CD14-positive monocyte (primary cell): ENCODE measurements around the gene USP49. TPM values are rescaled to one million over a fixed set of nuclear protein-coding genes. Genes with fewer than 3 reads are reported as not detected.

Experiments
- DNase-seq, 3 donors: peaks; one replicate each; pipeline ENCODE4 v3.0.0-alpha.2; 2011 to 2022
- H2AFZ ChIP-seq: 2 replicates; pipeline ENCODE4 v1.6.0; 2012; ENCODE audit warnings: mild to moderate bottlenecking, low read depth, low read length, inconsistent platforms; ENCODE audit not compliant: insufficient read depth, poor library complexity, severe bottlenecking
- H3K27ac ChIP-seq, 2 donors: 1 replicate in 1 of 2; 2 replicates in 1 of 2; pipeline ENCODE4 v1.5.1; 2012 to 2013; ENCODE audit warnings: low read length in 2 of 2, control low read depth in 1 of 2, inconsistent platforms in 1 of 2, low read depth in 1 of 2, mild to moderate bottlenecking in 1 of 2
- H3K27me3 ChIP-seq, 2 donors: one replicate each; pipeline versions ENCODE4 v1.6.0 to v1.6.1; 2011 to 2013; ENCODE audit warnings: low read length in 2 of 2; ENCODE audit not compliant: control insufficient read depth in 2 of 2, insufficient read depth in 2 of 2
- H3K36me3 ChIP-seq, 2 donors: replicated peaks in 1 of 2; 1 replicate in 1 of 2; 2 replicates in 1 of 2; pipeline versions ENCODE4 v1.5.1 to v1.6.1; 2012 to 2013; ENCODE audit warnings: low read length in 2 of 2, control low read depth in 1 of 2, inconsistent platforms in 1 of 2, mild to moderate bottlenecking in 1 of 2; ENCODE audit not compliant: insufficient read depth in 2 of 2, control insufficient read depth in 1 of 2
- H3K4me1 ChIP-seq, 2 donors: 1 replicate in 1 of 2; 2 replicates in 1 of 2; pipeline versions ENCODE4 v1.5.1 to v1.6.1; 2012 to 2013; ENCODE audit warnings: low read length in 2 of 2, control low read depth in 1 of 2, inconsistent platforms in 1 of 2, mild to moderate bottlenecking in 1 of 2, moderate library complexity in 1 of 2; ENCODE audit not compliant: insufficient read depth in 2 of 2, control insufficient read depth in 1 of 2
- H3K4me2 ChIP-seq: replicated peaks from 2 replicates; pipeline ENCODE3; 2012; ENCODE audit warnings: low read length, moderate library complexity, mild to moderate bottlenecking; ENCODE audit not compliant: poor library complexity, severe bottlenecking; ENCODE audit errors: extremely low read depth
- H3K4me3 ChIP-seq, 3 experiments: fragments of 200-600 bp in 1 of 3; sonication (generic) in 1 of 3; replicated peaks in 1 of 3; 1 replicate in 2 of 3; 2 replicates in 1 of 3; pipeline ENCODE4 v1.5.1; 2011 to 2013; ENCODE audit warnings: low read length in 3 of 3, mild to moderate bottlenecking in 3 of 3, control low read depth in 2 of 3, low read depth in 2 of 3, inconsistent platforms in 1 of 3, moderate library complexity in 1 of 3
- H3K79me2 ChIP-seq: 2 replicates; pipeline ENCODE4 v1.6.0; 2012; ENCODE audit warnings: mild to moderate bottlenecking, control low read depth, inconsistent platforms, low read length, moderate library complexity; ENCODE audit not compliant: insufficient read depth
- H3K9ac ChIP-seq: 2 replicates; pipeline ENCODE4 v1.6.0; 2017; ENCODE audit warnings: low read length, mild to moderate bottlenecking; ENCODE audit not compliant: insufficient read depth, poor library complexity, severe bottlenecking
- H3K9me3 ChIP-seq, 2 donors: replicated peaks in 1 of 2; 1 replicate in 1 of 2; 2 replicates in 1 of 2; pipeline versions ENCODE4 v1.5.1 to v1.6.1; 2012 to 2013; ENCODE audit warnings: low read length in 2 of 2, control low read depth in 1 of 2; ENCODE audit not compliant: control insufficient read depth in 1 of 2, insufficient read depth in 1 of 2
- H4K20me1 ChIP-seq: 2 replicates; pipeline ENCODE4 v1.6.0; 2012; ENCODE audit warnings: mild to moderate bottlenecking, low read length, control low read depth, moderate library complexity; ENCODE audit not compliant: insufficient read depth
- H3K27ac Mint-ChIP-seq, 7 donors: one replicate each; pipeline ENCODE4 v1.8.0; 2020; ENCODE audit warnings: mild to moderate bottlenecking in 7 of 7, mixed read lengths in 7 of 7, moderate library complexity in 6 of 7, inconsistent platforms in 2 of 7
- H3K27me3 Mint-ChIP-seq, 3 donors: one replicate each; pipeline ENCODE4 v1.8.0; 2021 to 2022; ENCODE audit warnings: low read depth in 3 of 3, mild to moderate bottlenecking in 3 of 3, mixed read lengths in 3 of 3, moderate library complexity in 3 of 3, inconsistent platforms in 1 of 3
- H3K36me3 Mint-ChIP-seq, 2 donors: one replicate each; pipeline ENCODE4 v1.8.0; 2020; ENCODE audit warnings: mixed read lengths in 2 of 2, inconsistent platforms in 1 of 2, mild to moderate bottlenecking in 1 of 2
- H3K4me1 Mint-ChIP-seq: one replicate; pipeline ENCODE4 v1.8.0; 2020; ENCODE audit warnings: mild to moderate bottlenecking, mixed read lengths
- H3K4me3 Mint-ChIP-seq, 2 donors: one replicate each; pipeline ENCODE4 v1.8.0; 2020; ENCODE audit warnings: mild to moderate bottlenecking in 2 of 2, mixed read lengths in 2 of 2, moderate library complexity in 1 of 2
- H3K9me3 Mint-ChIP-seq, 7 donors: one replicate each; pipeline ENCODE4 v1.8.0; 2020 to 2022; ENCODE audit warnings: mixed read lengths in 7 of 7, mild to moderate bottlenecking in 6 of 7, moderate library complexity in 6 of 7, inconsistent platforms in 2 of 7
- CTCF ChIP-seq: fragments of 200-600 bp; IDR thresholded peaks from one replicate; pipeline ENCODE4 v1.8.0; 2022; ENCODE audit warnings: antibody characterized with exemption, mild to moderate bottlenecking
- WGBS: methylation state at CpG from one replicate; pipeline ENCODE4 v1.1.5; 2013; ENCODE audit warnings: missing lambda C conversion rate; ENCODE audit not compliant: insufficient coverage; 5-methylcytosine and 5-hydroxymethylcytosine counted together
- intact Hi-C, 2 donors: fragments of 100-400 bp; cut with micrococcal nuclease; formaldehyde crosslinking; loops; one replicate each; pipeline versions ENCODE4 v1.15.0 to v1.15.1; 2023
- polyA plus RNA-seq, 3 donors: library from polyadenylated mRNA; depleted of rRNA in 1 of 3; unstranded in 2 of 3; stranded (reverse) in 1 of 3; fragments of 300-500 nt in 2 of 3; fragments of >200 nt in 1 of 3; fragmentation: Illumina TruSeq in 2 of 3; gene quantifications; 1 replicate in 2 of 3; 2 replicates in 1 of 3; pipeline ENCODE4 v1.2.3, GENCODE V29; 2012 to 2021

Gene USP49
- polyA plus RNA-seq, 3 donors: 0.08 to 4.8 (median 0.37) TPM

DNA sequence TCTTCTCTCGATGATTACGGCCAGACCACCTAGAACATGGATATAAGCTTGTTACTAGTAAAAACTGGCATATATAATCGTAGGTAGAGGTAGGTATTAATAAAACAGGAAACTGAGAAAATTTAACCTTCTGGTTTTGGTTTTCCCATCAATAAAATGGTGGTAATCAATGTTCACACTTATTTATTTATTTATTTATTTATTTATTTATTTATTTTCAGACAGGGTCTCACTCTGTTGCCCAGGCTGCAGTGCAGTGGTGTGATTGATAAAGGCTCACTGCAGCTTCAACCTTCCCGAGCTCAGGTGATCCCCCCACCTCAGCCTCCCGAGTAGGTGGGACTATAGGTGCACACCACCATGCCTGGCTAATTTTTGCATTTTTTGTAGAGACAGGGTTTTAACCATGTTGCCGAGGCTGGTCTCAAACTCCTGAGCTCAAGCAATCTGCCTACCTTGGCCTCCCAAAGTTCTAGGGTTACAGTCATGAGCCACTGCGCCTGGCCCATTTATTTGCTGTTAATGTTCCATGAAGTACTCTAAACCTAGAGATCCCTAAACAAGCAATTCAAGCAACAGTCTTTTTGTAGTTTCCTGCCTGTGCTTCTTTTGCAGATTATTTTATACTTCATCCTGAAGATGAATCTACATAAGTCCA lies 96.1 kb downstream of the USP49 start:
- no peak overlapping the region for H3K4me3 ChIP-seq
- DNase-seq: no peak
- no peaks in the 10 kb centered on the region for H3K4me1 Mint-ChIP-seq
- 94% methylated on average over 3 of the region's 7 CpGs for WGBS
- H3K27me3 Mint-ChIP-seq: peaks cover 0 to 2% (median 0%) of the 10 kb centered on the region in 3 donors
- H3K9me3 ChIP-seq: no peaks in the 10 kb centered on the region
- no peak overlapping the region for H3K9ac ChIP-seq
- no peak for TF ChIP-seq CTCF
- no peaks in the 10 kb centered on the region for H3K79me2 ChIP-seq
- no peak overlapping the region for H2AFZ ChIP-seq
- peaks cover 3 to 42% of the 10 kb centered on the region in 2 donors for H3K36me3 ChIP-seq
- no peak overlapping the region for H3K4me3 Mint-ChIP-seq
- H3K27ac ChIP-seq: no peak overlapping the region
- no peaks in the 10 kb centered on the region for H4K20me1 ChIP-seq
- H3K4me1 ChIP-seq: no peaks in the 10 kb centered on the region
- H3K9me3 Mint-ChIP-seq: no peaks in the 10 kb centered on the region
- no peak overlapping the region for H3K4me2 ChIP-seq
- H3K36me3 Mint-ChIP-seq: peaks cover 22 to 38% of the 10 kb centered on the region in 2 donors
- no peaks in the 10 kb centered on the region for H3K27me3 ChIP-seq
- intact Hi-C loops: no loop called here
- peak overlapping the region in 1 of 7 donors; percentile 46 for H3K27ac Mint-ChIP-seq

GRCh38 chr6:41796474-41796873 lies 98.7 kb downstream of the USP49 start:
- Histone ChIP-seq H3K79me2 (no peaks in the 10 kb centered on the region), H3K4me2 (no peak overlapping the region), H3K9ac (no peak overlapping the region), H2AFZ (no peak overlapping the region), H4K20me1 (peaks cover 2% of the 10 kb centered on the region), H3K4me1 (no peaks in the 10 kb centered on the region), H3K36me3 (peaks cover 11 to 52% of the 10 kb centered on the region in 2 donors), H3K9me3 (no peaks in the 10 kb centered on the region), H3K27me3 (no peaks in the 10 kb centered on the region), H3K4me3 (no peak overlapping the region), H3K27ac (no peak overlapping the region)
- no peak overlapping the region for H3K4me3 Mint-ChIP-seq
- H3K36me3 Mint-ChIP-seq: peaks cover 34 to 54% of the 10 kb centered on the region in 2 donors
- TF ChIP-seq CTCF: no peak
- no peaks in the 10 kb centered on the region for H3K9me3 Mint-ChIP-seq
- DNase-seq: no peak
- H3K27ac Mint-ChIP-seq: peak overlapping the region in 1 of 7 donors; percentile 52
- 100% methylated on average over 1 of the region's 2 CpGs for WGBS
- no peaks in the 10 kb centered on the region for H3K4me1 Mint-ChIP-seq
- intact Hi-C loops: no loop called here
- peaks cover 0 to 2% (median 0%) of the 10 kb centered on the region in 3 donors for H3K27me3 Mint-ChIP-seq
